K562 (cell line): ENCODE data around the gene ZPLD1.

Experiments used
- CBFB ChIP-seq: sonication (generic); formaldehyde crosslinking; IDR thresholded peaks from 2 replicates; pipeline ENCODE4 v1.4.0; 2020; ENCODE audit warnings: mild to moderate bottlenecking, missing genetic modification reagents
- CBX3 ChIP-seq, 2 experiments: IDR thresholded peaks; 1 replicate in 1 of 2; 2 replicates in 1 of 2; pipeline ENCODE4 v1.6.1; 2012; ENCODE audit warnings: inconsistent platforms in 2 of 2, low read length in 2 of 2, borderline replicate concordance in 1 of 2, control low read depth in 1 of 2
- CTCF ChIP-seq, 3 experiments: IDR thresholded peaks in 2 of 3; conservative IDR thresholded peaks in 1 of 3; 2 replicates each; pipeline ENCODE4 v1.5.1; 2011 to 2012; ENCODE audit warnings: low read length in 3 of 3, mild to moderate bottlenecking in 3 of 3, control low read depth in 2 of 3, improper control_type of control experiment in 1 of 3, inconsistent platforms in 1 of 3, low read depth in 1 of 3, mixed read lengths in 1 of 3, moderate library complexity in 1 of 3; ENCODE audit not compliant: insufficient read depth in 2 of 3
- GABPA ChIP-seq: fragments of 200-800 bp; sonication (Bioruptor generic); conservative IDR thresholded peaks from 2 replicates; pipeline ENCODE4 v1.6.1; 2016; ENCODE audit warnings: low read depth, missing genetic modification characterization, missing compliant biosample characterization
- MYNN ChIP-seq, 2 experiments: sonication (generic); formaldehyde crosslinking in 1 of 2; IDR thresholded peaks; 2 replicates each; pipeline versions ENCODE4 v1.5.0 to v1.6.1; 2016 to 2020; ENCODE audit warnings: antibody characterized with exemption in 1 of 2, missing genetic modification reagents in 1 of 2
- PHB2 ChIP-seq: fragments of 450-650 bp; IDR thresholded peaks from 2 replicates; pipeline ENCODE4 v1.6.1; 2017; ENCODE audit warnings: low read depth
- POLR2AphosphoS5 ChIP-seq: IDR thresholded peaks from 2 replicates; pipeline ENCODE4 v1.6.1; 2011; ENCODE audit warnings: mild to moderate bottlenecking, low read depth, low read length, moderate library complexity; ENCODE audit not compliant: control insufficient read depth, insufficient read depth
- SIN3A ChIP-seq, 2 experiments: fragments of 150-350 bp in 1 of 2; IDR thresholded peaks; 2 replicates each; pipeline ENCODE4 v1.6.1; 2011 to 2016; ENCODE audit warnings: borderline replicate concordance in 2 of 2, low read depth in 2 of 2, low read length in 2 of 2, mild to moderate bottlenecking in 2 of 2, moderate library complexity in 2 of 2; ENCODE audit not compliant: control insufficient read depth in 1 of 2
- SIN3B ChIP-seq: fragments of 450-650 bp; IDR thresholded peaks from 2 replicates; pipeline ENCODE4 v1.6.1; 2017; ENCODE audit warnings: low read depth, mild to moderate bottlenecking, moderate library complexity
- SMC3 ChIP-seq: conservative IDR thresholded peaks from 2 replicates; pipeline ENCODE4 v1.6.1; 2011; ENCODE audit warnings: low read depth, low read length, improper control_type of control experiment; ENCODE audit not compliant: insufficient read depth
- USF2 ChIP-seq: sonication (generic); formaldehyde crosslinking; IDR thresholded peaks from 2 replicates; pipeline ENCODE4 v1.5.0; 2020; ENCODE audit warnings: missing genetic modification reagents
- ZBTB11 ChIP-seq, 3 experiments: fragments of 200-800 bp in 1 of 3; fragments of 250-450 bp in 1 of 3; fragments of 450-650 bp in 1 of 3; sonication (Bioruptor Pico) in 1 of 3; sonication (Bioruptor generic) in 1 of 3; formaldehyde crosslinking in 1 of 3; IDR thresholded peaks; 2 replicates each; pipeline versions ENCODE4 v1.6.1 to v1.8.0; 2016 to 2022; ENCODE audit warnings: mild to moderate bottlenecking in 2 of 3, missing genetic modification characterization in 2 of 3, missing compliant biosample characterization in 1 of 3, moderate library complexity in 1 of 3

- TF ChIP-seq PHB2 (no peak), SIN3B (no peak), CBFB (no peak), SIN3A (IDR thresholded peaks at IDR 0.05; ENCODE audit: borderline replicate concordance in 2 of 2, control insufficient read depth in 1 of 2, low read depth in 2 of 2, low read length in 2 of 2) (no peak), GABPA (tag) (no peak), ZBTB11 (CRISPR knock-in tag; IDR thresholded peaks at IDR 0.05) (no peak), CTCF (IDR thresholded peaks at IDR 0.05 in 2 of 3, conservative IDR thresholded peaks at IDR 0.05 in 1 of 3; ENCODE audit: insufficient read depth in 2 of 3, low read depth in 1 of 3, low read length in 3 of 3) (no peak), CBX3 (IDR thresholded peaks at IDR 0.05; ENCODE audit: borderline replicate concordance in 1 of 2, low read length in 2 of 2) (no peak), POLR2AphosphoS5 (no peak), MYNN (IDR thresholded peaks at IDR 0.05) (no peak), MYNN (CRISPR knock-in tag; IDR thresholded peaks at IDR 0.05) (no peak), USF2 (CRISPR knock-in tag) (no peak), SMC3 (no peak)
Measured at GRCh38 chr3:102443021-102443420, 8.2 kb downstream of the ZPLD1 start.
